Measurements from ENCODE around the gene SH3RF3.
"Not testable (repeated sequence)": the region's sequence is repeated elsewhere in the genome, so short reads cannot be mapped to it uniquely, and the experiment has no call there.

SH3RF3 gene

GRCh38 chr2:109222422-109222821, 93.4 kb downstream of the SH3RF3 start:
- DNase-seq, result no peak

GRCh38 chr2:109222825-109223471, 93.9 kb downstream of the SH3RF3 start:
- no peak for DNase-seq

- DNase-seq, result no peak
Measured at GRCh38 chr2:109223490-109223889, 94.5 kb downstream of the SH3RF3 start.

- not testable (repeated sequence) for DNase-seq
Measured at GRCh38 chr2:109224341-109224740, 95.3 kb downstream of the SH3RF3 start.

- no peak for DNase-seq
Measured at GRCh38 chr2:109225170-109225782, 96.3 kb downstream of the SH3RF3 start.

- no peak for DNase-seq
Measured at GRCh38 chr2:109226128-109226527, 97.1 kb downstream of the SH3RF3 start.

GRCh38 chr2:109226622-109227021, 97.6 kb downstream of the SH3RF3 start:
- DNase-seq, result no peak

- DNase-seq, result no peak
Measured at GRCh38 chr2:109229094-109229675, 100.2 kb downstream of the SH3RF3 start.

- no peak for DNase-seq
Measured at GRCh38 chr2:109230941-109231420, 102.0 kb downstream of the SH3RF3 start.

- DNase-seq, result no peak
Measured at GRCh38 chr2:109231428-109231827, 102.4 kb downstream of the SH3RF3 start.

- DNase-seq, result no peak
Measured at GRCh38 chr2:109231996-109232705, 103.1 kb downstream of the SH3RF3 start.

- no peak for DNase-seq
Measured at GRCh38 chr2:109232909-109233308, 103.9 kb downstream of the SH3RF3 start.

GRCh38 chr2:109233643-109234042, 104.6 kb downstream of the SH3RF3 start:
- DNase-seq, result no peak

GRCh38 chr2:109234355-109234754, 105.3 kb downstream of the SH3RF3 start:
- DNase-seq, result no peak

- DNase-seq, result no peak
Measured at GRCh38 chr2:109236147-109236546, 107.1 kb downstream of the SH3RF3 start.

GRCh38 chr2:109237792-109238191, 108.8 kb downstream of the SH3RF3 start:
- no peak for DNase-seq

- DNase-seq, result peak in 2 of 5 experiments; percentile 38 to 53
Measured at GRCh38 chr2:109238580-109238979, 109.6 kb downstream of the SH3RF3 start.

GRCh38 chr2:109239720-109240119, 110.7 kb downstream of the SH3RF3 start:
- no peak for DNase-seq

GRCh38 chr2:109242210-109242653, 113.2 kb downstream of the SH3RF3 start:
- DNase-seq, result no peak

GRCh38 chr2:109242654-109243331, 113.8 kb downstream of the SH3RF3 start:
- no peak for DNase-seq

- DNase-seq, result no peak
Measured at GRCh38 chr2:109243526-109244303, 114.7 kb downstream of the SH3RF3 start.

- DNase-seq, result no peak
Measured at GRCh38 chr2:109244304-109244582, 115.2 kb downstream of the SH3RF3 start.
